GM18870 (cell line): Measurements from ENCODE around the gene SURF6.
A peak's percentile ranks its signal among the peaks of the same experiment; 100 is the strongest.
"Not testable (repeated sequence)": the region's sequence is repeated elsewhere in the genome, so short reads cannot be mapped to it uniquely, and the experiment has no call there.

Experiments used
- ATAC-seq: cut with Tn5 transposase; IDR thresholded peaks from one replicate; pipeline ENCODE4 v1.9.1; 2021; ENCODE audit warnings: moderate library complexity; ENCODE audit not compliant: unreplicated experiment

Gene SURF6

DNA sequence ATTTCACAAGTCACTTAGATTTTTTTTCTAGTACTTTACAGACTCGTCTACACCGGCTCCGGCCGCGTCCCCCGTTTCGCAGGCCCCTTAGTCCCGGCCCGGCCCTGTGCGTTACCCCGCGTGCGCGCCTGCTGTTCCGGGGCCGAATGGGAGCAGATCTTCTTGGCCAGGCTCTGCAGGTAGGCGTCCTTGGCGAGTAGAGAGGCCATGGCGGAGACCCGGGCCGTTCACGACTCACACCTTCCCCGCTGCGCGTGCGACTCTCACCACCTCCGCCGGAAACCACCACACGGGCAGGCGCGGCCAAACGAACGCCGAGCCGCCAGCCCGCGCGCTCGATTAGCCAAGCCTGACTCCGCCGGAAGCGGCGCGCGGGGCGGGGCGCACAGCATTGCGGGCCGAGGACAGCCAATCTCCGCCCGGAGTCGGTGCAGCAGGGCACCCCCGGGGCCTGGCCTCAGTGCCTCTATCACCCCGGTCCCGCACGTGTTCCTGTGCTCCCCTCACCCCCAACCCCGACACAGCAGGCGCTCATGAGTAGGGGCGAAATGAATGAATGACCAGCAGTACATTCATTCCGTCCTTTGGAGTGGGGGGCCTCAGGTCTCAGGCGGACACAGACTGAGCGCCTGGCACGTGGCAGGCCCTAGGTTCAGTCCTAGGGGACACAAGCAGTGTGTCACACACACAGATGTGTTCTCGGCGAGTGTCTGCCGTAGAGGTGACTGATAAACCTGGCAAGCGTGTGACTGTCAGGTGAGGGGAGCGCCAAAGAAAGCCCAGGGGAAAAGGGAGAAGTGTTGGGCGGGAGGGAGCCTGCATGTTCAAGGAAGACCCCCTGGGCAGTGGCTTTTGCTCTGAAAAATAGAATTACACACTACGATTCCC, at the start of gene SURF6:
Gene SURF6 (minus strand): TSS at position 265 of the 888 bp plus-strand sequence. CDS start 56 bp downstream, at position 209.
- no peak for ATAC-seq

DNA sequence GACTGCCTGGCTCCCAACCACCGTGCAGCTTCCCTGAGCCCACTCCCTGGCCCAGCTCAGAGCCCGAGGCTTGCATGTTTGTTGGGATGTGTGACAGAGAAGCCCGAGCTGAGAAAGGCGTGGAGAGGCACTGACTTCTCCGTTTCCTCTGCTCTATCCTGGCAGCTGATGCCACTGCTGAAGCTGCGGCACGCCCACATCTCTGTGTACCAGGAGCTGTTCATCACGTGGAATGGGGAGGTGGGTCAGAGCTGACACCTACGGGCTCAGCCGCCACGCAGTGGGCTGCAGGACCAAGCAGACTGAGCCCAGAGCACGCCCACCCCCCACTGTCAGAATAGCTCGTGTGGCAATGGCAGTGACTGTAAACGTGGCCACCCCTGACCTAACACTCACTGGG, 49.5 kb upstream of the SURF6 start:
- no peak for ATAC-seq

DNA sequence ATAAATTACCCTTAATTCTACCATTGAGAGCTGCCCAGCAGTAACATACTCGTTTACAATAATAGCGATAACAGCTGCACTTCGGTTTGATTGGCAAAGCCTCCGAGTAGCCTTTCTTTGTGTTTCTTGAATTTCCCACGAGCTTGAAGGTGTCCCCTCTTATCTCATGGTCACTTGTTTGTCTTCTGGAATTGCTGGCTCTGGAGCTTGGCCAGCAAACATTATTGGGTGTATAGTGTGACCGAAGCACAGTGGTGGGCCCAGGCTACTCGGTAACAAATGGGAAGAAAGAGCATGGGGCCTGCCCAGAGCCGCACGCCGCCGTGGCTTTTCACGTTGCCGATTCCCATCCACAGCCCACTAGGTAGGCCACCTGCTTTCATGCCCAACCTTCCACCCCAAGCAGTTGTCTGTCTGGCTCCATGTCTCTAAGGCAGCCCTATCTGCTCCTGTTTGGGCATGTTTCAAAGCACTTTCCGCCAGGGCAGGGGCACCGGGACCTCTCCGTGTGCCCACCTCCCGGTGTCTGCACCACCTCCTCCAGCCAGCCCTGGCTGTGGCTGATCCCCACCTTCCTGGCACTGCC, 48.8 kb upstream of the SURF6 start:
- no peak for ATAC-seq

DNA sequence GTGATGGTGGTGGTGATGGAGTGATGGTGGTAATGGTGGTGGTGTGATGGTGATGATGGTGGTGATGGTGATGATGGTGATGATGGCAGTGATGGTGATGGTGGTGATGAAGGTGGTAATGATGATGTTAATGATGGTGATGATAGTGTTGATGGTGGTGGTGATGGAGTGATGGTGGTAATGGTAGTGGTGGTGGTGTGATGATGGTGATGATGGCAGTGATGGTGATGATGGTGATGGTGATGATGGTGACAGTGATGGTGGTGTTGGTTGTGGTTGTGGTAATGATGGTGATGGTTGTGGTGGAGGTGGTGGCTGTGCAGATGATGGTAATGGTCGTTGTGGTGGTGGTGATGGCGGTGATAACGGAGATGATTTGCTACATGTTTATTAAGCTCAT, 47.5 kb upstream of the SURF6 start:
- no peak for ATAC-seq

DNA sequence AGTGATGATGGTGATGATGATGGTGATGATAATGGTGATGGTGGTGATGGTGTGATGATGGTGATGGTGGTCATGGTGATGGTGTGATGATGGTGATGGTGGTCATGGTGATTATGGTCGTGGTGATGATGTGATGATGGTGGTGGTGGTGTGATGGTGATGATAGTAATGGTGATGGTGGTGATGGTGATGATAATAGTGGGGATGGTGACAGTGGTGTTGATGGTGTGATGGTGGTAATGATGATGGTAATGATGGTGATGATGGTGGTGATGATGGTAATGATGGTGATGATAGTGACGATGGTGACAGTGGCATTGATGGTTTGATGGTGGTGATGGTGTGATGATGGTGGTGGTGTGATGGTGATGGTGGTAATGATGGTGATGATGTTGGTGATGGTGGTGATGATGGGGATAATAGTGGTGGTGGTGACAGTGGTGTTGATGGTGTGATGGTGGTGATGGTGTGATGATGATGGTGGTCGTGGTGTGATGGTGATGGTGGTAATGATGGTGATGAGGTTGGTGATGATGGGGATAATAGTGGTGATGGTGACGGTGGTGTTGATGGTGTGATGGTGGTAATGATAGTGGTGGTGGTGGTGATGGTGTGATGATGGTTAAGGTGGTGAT, 46.6 kb upstream of the SURF6 start:
- no peak for ATAC-seq

DNA sequence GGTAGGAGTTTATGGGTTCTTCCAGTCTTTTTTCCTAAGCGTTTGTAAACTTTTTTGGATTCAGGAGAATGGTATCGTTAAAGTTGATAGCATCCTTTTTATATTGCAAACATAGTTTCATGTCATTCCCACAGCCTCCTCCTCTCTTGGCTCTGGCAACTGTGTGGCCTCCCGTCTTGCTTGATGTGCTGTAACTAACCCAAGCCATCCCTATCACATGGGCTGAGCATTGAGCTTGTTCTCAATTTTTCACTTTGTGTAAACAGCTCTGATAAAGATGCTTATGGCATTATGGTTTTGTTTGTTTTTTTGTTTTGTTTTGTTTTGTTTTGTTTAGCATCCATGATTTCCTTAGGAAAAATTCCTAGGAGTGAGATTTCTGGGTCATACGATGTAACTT, 44.7 kb upstream of the SURF6 start:
- no peak for ATAC-seq

DNA sequence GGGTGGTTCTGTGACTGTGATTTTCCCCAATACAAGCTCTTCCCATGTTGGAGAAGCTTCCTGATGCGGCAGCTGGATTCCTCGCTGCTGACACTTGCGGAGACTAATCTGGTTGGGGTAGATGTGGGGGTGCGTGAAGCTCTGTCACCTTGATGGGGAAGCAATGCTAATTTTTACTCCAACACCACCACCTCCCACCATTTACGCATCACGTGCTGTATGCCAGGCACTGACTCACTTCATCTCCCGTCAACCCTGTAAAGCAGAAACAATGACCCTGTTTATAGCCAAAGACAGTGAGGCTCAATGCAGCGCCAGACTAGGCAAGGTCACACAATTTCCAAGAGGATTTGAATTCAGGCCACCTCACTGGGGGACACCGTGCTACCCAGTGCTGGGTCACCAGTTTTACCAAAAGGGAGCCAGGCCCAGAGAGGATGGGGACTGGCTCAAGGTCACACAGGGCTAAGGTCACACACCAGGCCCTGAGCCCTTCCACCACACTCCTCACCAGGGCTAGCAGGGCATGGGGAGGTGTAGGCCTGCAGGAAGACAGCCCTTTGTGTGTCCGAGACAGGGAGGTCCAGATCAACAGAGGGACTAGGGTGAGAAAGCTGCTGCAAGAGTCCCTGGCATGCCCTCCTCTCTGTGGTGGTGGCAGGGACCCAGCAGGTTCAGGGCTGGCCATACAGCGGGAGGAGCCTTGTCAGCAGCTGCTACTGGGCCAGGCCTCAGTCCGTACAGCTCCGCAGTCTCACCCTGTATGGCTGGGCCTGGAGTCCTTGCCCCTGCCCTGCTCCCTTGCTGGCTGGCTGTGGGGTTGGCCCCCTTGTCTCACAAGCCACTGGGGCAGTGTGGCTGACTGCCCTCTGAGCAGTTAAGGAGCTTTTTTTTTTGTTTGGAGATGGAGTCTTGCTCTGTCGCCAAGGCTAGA, 43.4 kb upstream of the SURF6 start:
- no peak for ATAC-seq

DNA sequence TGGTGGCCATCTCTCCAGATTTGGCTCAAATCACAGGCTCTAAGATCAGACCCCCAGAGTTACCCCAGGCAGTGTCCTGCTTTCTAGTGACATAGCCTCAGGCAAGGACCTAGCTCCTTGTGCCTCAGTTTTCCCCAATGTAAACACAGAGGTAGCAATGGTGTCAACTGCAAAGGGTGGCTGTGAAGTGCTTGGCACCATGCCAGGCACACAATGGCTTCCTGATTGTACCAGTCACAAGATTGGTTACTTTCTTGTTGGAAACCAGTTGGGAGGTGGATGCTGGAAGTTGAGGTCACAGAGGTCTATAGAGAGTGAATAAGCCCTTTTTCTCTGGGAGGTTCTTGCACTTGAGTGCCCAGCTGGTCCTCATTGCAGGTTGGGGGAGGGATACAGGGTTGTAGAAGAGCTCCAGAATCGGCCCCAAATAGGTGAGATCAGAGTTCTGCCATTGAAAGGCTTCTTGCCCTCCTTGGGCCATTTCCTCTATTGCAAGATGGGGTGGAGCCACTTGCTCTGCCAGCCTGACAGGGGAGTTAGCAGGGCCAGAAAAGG, 42.5 kb upstream of the SURF6 start:
- no peak for ATAC-seq

DNA sequence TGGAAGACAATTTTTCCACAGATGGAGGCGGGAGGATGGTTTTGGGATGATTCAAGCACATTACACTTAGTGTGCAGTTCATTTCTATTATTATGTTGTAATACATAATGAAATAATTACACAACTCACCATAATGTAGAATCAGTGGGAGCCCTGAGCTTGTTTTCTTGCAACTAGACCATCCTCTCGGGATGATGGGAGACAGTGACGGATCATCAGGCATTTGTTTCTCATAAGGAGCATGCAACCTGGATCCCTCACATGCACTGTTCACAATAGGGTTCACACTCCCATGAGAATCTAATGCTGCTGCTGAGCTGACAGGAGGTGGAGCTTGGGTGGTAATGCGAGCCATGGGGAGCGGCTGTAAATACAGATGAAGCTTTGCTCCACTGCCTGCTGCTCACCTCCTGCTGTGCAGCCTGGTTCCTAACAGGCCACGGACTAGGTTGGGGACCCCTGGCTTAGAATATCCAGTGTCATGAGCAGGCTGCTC, 41.8 kb upstream of the SURF6 start:
- no peak for ATAC-seq

DNA sequence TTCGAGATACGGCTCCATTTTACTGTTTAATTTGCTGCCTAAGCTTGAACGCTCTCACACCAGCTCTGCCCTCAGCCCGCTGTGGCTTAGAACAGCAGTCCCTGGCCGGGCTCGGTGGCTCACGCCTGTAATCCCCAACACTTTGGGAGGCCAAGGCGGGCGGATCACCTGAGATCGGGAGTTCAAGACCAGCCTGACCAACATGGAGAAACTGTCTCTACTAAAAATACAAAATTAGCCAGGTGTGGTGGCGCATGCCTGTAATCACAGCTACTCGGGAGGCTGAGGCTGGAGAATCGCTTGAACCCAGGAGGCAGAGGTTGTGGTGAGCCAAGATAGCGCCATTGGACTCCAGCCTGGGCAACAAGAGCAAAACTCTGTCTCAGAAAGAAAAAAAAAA, 41.3 kb upstream of the SURF6 start:
- not testable (repeated sequence) for ATAC-seq

DNA sequence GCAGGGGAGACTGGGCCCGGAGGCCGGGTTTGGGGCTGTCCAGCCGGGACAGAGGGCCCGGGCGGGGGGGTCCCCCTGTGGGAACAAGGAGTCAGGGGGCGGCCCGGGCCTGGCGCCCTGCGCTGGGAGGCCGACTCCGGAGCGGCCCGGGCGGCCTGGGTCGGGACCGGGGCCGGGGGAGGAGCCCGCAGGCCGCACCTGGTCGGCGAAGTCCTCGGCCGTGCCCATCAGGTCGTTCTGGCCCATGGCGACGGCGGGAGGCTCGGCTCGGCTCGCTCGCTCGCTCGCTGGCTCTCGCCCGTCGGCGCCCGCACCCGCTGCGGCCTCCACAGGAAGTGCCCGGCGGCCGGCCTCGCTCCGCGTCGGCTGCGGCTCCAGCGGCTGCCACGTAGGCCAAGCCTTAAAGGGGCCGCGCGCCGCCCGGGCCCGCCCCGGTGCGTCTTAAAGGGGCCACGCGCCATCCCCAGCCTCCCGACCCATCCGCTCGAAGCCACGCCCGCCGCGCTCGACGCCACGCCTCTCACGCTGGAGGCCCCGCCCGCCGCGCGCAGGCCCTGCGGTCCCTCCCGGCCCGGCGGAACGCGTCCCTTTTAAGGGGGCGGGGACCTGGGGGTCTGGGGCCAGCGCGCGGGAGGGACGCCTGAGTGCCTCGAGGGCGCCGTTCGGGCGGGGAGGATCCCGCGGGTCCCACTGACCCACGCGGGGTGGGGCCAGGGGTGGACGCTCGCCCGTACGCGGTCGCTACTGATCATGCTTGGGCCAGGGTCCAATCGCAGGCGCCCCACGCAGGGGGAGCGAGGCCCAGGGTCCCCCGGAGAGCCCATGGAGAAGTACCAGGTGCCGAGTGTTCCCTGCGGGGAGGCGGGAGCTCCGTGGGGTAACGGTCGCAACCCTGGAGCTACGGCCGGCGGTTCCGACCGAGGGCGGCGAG, 40.0 kb upstream of the SURF6 start, which contains the start of the genes STKLD1 and SURF4:
Gene STKLD1 (plus strand): TSS at position 643 of the 931 bp plus-strand sequence. CDS start 108 bp downstream, at position 751.
Gene SURF4 (minus strand): TSS at position 337 of the 931 bp plus-strand sequence. CDS start 91 bp downstream, at position 246.
- ATAC-seq = peak; percentile 63

DNA sequence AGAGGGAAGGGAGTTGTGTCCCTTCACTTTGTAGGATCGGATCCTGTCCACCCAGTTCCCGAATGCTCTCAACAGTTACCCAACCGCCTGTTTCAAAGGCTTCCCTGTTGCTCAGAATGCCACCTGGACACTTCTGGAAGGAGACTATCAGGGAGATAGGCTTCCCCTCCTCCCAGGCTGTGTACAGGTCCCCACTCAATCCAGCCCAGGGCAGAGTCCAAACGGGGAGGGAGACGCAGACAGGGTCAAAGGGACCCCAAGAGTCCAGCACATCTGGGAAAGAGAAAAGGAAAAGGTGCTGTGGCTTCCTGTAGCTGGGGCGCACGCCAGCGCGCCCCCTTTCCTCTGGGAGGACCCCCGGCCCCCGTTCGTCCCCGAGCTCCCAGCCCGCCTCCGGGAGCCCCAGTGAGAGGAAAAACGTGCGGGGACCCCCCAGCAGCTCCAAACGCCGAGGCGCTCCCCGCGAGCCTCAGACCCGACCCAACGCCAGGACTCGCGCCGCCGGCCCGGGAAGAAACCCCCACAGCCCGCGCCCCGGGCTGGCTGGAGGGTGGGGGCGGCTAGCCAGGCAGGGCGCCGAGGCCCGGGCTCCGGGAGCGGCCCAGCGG, 39.2 kb upstream of the SURF6 start:
- no peak for ATAC-seq

DNA sequence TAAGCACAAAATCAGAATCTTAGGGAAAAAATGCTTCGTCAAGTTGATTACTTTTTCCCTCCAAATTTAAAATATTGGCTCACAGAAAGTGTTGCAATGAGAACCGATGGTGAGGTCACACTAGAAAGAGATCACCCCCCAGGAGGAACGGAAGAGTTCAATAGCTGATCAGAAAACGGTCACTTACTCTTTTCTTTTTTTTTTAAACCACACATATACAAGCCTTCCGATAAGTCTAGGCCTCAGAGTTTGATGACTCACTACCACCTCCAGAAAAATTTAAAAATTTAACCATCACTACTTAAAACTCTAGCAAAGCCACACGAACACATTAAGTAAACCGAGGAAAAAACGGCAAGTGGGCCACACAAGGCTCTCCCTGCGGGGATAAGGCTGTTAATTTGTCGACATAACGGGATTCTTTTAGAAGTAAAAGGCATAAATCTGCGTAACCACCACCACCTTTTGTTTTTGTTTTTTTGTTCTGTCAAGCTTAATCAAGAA, 38.7 kb upstream of the SURF6 start:
- ATAC-seq = no peak

DNA sequence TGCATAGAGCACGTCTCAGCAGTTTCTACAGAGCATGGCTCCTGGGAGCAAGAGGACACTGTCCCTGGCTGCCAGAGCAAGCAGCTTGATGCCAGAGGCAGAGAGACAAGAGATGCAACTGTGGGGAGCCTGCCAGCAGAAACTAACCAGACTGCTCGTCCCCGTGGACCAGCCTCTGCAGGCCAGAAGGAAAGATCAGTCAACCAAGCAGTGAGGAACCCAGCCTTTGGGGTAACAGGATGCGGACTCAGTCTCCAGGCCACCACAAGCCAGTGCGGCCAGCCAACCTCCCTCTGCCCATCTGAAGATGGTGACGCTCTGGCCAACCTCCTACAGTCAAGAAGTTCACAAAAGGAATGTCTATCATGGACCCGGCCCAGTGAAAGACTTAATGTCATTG, 36.2 kb upstream of the SURF6 start:
- ATAC-seq = no peak

DNA sequence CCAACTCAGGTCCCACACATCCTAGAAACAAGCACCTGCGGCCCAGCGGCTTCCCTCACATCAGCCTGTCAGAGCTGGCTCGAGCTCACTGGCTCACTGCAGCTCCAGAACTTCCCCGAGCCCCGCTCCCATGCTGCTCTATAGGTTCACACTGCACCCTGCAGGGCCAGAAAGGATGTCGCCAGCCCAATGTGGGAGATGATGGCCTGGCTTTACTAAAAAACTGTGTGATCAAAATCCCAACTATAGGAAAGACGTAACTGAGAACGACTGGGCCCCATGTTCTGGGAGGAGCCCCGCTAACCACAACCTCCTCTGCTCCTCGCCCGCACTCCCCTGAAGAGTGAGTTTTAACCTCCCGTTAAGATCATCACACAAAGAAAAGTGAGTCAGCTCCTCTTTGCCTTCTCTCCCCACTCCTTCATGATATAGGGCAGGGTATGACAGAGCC, 35.3 kb upstream of the SURF6 start:
- ATAC-seq = no peak

DNA sequence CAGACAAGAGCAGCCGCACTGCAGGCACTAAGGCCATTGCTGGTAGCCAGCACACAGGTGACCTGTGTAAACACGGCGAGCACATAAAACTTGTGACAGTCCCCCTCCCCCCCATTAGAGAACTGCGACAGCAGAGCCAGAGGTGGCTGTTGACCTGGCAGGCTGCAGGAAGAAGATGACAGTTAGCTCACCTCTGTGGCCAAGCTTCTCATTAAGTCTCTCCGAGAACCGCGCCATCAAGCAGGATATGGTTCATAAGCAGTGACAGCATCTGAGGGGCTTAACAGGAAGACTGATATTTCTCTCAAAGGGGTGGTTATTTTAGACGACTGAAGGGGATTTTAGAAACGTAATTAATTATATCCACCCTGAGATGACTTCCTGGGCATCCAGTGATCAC, 34.7 kb upstream of the SURF6 start:
- ATAC-seq = no peak

DNA sequence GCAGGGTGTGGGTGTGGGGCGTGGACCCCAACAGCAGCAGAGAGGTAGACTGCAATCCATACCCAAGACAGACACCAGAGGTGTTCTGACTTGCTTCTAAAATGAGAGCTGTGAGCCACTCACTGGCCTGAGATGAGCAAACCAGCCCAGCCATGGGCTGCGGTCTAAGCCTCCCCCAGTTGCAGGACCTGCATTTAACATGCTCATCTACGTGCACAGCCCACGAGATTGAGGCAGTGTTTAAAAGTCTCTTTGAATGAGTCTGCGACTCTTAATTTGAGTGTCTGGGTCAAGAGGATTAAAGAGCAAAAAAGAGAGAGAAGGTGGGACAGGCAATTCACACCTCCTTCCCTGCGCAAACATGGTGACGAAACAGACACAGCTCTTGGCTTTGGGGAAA, 33.9 kb upstream of the SURF6 start:
- ATAC-seq = no peak

DNA sequence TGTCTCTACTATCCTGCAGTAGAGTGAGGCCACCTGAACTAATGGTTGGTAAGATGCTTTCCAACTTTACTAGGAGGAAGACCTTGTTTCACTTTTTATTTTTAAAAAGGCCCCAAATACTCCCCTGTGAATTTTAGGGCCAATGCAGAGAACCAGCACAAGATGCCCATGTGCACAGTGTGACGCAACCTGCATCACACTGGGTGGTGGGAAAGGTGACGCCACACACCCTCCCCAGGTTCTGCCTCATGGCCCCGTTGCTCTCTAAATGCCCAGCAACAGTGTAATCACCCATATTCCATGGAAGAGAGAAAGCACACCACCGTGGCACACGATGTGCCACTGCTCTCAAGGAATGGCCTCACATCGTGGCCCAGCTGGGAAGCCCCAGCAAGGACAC, 33.4 kb upstream of the SURF6 start:
- no peak for ATAC-seq
